Kidney (tissue), 14 donors: ENCODE measurements around the gene AXIN1. TPM values are rescaled to one million over a fixed set of nuclear protein-coding genes. Genes with fewer than 3 reads are reported as not detected.
A peak's percentile ranks its signal among the peaks of the same experiment; 100 is the strongest.
"Not testable (repeated sequence)": the region's sequence is repeated elsewhere in the genome, so short reads cannot be mapped to it uniquely, and the experiment has no call there.

Source experiments
- DNase-seq, 5 donors: peaks; one replicate each; pipeline ENCODE4 v3.0.0-alpha.2; 2013 to 2020
- FAIRE-seq: peaks from 2 replicates; lab custom pipeline; 2012; peaks lifted over from hg19 to GRCh38; lab: Jason Lieb, UNC
- H3K27ac ChIP-seq, 2 donors: one replicate each; pipeline ENCODE4 v1.7.0; 2013; ENCODE audit warnings: low read depth in 2 of 2, low read length in 2 of 2, inconsistent platforms in 1 of 2
- H3K27me3 ChIP-seq: one replicate; pipeline ENCODE4 v1.7.1; 2013; ENCODE audit warnings: low read length, inconsistent platforms; ENCODE audit not compliant: control insufficient read depth, insufficient read depth
- H3K36me3 ChIP-seq, 3 donors: one replicate each; pipeline versions ENCODE4 v1.7.0 to v1.7.1; 2013; ENCODE audit warnings: low read length in 3 of 3, control low read depth in 1 of 3, inconsistent platforms in 1 of 3; ENCODE audit not compliant: insufficient read depth in 3 of 3, control insufficient read depth in 2 of 3
- H3K4me1 ChIP-seq, 3 donors: one replicate each; pipeline versions ENCODE4 v1.7.0 to v1.7.1; 2013; ENCODE audit warnings: low read length in 3 of 3, inconsistent platforms in 1 of 3, low read depth in 1 of 3; ENCODE audit not compliant: control insufficient read depth in 2 of 3, insufficient read depth in 2 of 3
- H3K4me3 ChIP-seq, 3 donors: one replicate each; pipeline versions ENCODE4 v1.7.0 to v1.8.1; 2013; ENCODE audit warnings: low read length in 3 of 3, control low read depth in 1 of 3, inconsistent platforms in 1 of 3
- H3K9ac ChIP-seq, 3 donors: one replicate each; pipeline versions ENCODE4 v1.7.0 to v1.7.1; 2013; ENCODE audit warnings: low read length in 3 of 3, control low read depth in 1 of 3, inconsistent platforms in 1 of 3
- H3K9me3 ChIP-seq, 3 donors: one replicate each; pipeline versions ENCODE4 v1.7.0 to v1.7.1; 2013; ENCODE audit warnings: low read length in 3 of 3, control low read depth in 1 of 3, inconsistent platforms in 1 of 3; ENCODE audit not compliant: control insufficient read depth in 2 of 3, insufficient read depth in 1 of 3
- intact Hi-C: fragments of 100-400 bp; cut with DNase I; formaldehyde crosslinking; loops from one replicate; pipeline ENCODE4 v1.11.1; 2022
- polyA plus RNA-seq: library from polyadenylated mRNA; stranded (reverse); fragments of 350-450 nt; fragmentation: Illumina TruSeq; extraction: RNeasy Lipid Tissue Mini Kit (QIAGEN cat#74804); gene quantifications from one replicate; pipeline ENCODE4 v1.2.3, GENCODE V29; 2014; ENCODE audit warnings: low read depth, low replicate concordance; ENCODE audit not compliant: insufficient read depth
- total RNA-seq: library from RNA; stranded (reverse); fragmentation: NEBNext Ultra II Directional; extraction: Animal tissue kit (Norgen Biotek cat#: 25700); gene quantifications from one replicate; pipeline ENCODE4 v1.2.1, GENCODE V29; 2021
- TF ChIP-seq, protein P1 (sequence below): IDR thresholded peaks from 3 replicates; pipeline ENCODE4 v1.5.1; 2012; ENCODE audit warnings: mild to moderate bottlenecking, moderate library complexity, borderline replicate concordance; ENCODE audit not compliant: insufficient read depth; ENCODE audit errors: extremely low read depth
- donor health status: control.
- donor health status: control.
- donor health status: control.
- donor health status: control.
- donor health status: control.
- donor health status: DM: yes; HTN: yes; CAD: no.
- donor health status: Normal renal cell carcinoma (clear cell type).

AXIN1 gene
- total and polyA plus RNA-seq, 2 donors from 2014 or later: 9.7 to 24.6 TPM

DNA sequence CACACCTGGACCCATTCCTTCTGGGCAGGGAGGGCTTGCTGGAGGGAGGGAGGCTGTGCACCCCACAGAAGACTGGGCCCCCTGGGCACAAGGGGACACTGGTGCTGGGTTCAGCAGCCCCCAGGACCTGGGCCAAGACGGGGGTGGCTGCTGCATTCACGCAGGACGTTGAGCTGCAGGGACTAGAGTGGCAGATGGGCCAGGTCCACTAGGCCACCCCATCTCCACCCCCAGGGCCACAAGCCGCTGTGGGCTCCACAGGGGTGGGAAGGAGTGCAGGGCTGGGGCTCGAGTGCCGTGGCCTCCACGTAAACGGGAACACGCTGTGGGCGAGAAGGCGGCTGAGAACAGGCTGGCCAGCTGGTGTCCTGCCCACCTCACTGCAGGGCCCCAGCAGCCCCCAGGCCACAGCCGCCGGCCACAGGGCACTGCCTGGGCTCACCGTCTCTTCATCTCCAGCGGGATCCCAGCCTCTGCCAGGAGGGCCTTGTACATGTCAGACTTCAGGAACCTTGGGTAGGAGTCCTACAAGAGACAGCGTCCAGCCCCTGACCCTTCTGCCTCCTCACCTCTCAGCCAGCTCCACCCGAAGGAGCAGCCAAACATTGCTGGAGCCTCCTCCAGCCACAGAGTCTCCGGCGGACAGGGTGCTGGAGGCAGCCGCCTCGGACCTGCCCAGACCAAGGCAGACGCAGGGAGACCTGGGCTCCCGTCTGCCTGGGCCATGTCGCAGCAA lies 83.3 kb downstream of the AXIN1 start:
- intact Hi-C loops: no loop called here
- peaks cover 0 to 2% (median 0%) of the 10 kb centered on the region in 3 donors for H3K9me3 ChIP-seq
- peak in 1 of 5 donors; percentile 68 for DNase-seq
- no peak for FAIRE-seq
- H3K4me3 ChIP-seq: no peak overlapping the region
- no peaks in the 10 kb centered on the region for H3K4me1 ChIP-seq
- peaks cover 0 to 2% (median 0%) of the 10 kb centered on the region in 3 donors for H3K36me3 ChIP-seq
- H3K27me3 ChIP-seq: no peaks in the 10 kb centered on the region
- H3K27ac ChIP-seq: no peak overlapping the region
- no peak overlapping the region for H3K9ac ChIP-seq
- TF ChIP-seq, protein P1, sequence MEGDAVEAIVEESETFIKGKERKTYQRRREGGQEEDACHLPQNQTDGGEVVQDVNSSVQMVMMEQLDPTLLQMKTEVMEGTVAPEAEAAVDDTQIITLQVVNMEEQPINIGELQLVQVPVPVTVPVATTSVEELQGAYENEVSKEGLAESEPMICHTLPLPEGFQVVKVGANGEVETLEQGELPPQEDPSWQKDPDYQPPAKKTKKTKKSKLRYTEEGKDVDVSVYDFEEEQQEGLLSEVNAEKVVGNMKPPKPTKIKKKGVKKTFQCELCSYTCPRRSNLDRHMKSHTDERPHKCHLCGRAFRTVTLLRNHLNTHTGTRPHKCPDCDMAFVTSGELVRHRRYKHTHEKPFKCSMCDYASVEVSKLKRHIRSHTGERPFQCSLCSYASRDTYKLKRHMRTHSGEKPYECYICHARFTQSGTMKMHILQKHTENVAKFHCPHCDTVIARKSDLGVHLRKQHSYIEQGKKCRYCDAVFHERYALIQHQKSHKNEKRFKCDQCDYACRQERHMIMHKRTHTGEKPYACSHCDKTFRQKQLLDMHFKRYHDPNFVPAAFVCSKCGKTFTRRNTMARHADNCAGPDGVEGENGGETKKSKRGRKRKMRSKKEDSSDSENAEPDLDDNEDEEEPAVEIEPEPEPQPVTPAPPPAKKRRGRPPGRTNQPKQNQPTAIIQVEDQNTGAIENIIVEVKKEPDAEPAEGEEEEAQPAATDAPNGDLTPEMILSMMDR: no peak

DNA sequence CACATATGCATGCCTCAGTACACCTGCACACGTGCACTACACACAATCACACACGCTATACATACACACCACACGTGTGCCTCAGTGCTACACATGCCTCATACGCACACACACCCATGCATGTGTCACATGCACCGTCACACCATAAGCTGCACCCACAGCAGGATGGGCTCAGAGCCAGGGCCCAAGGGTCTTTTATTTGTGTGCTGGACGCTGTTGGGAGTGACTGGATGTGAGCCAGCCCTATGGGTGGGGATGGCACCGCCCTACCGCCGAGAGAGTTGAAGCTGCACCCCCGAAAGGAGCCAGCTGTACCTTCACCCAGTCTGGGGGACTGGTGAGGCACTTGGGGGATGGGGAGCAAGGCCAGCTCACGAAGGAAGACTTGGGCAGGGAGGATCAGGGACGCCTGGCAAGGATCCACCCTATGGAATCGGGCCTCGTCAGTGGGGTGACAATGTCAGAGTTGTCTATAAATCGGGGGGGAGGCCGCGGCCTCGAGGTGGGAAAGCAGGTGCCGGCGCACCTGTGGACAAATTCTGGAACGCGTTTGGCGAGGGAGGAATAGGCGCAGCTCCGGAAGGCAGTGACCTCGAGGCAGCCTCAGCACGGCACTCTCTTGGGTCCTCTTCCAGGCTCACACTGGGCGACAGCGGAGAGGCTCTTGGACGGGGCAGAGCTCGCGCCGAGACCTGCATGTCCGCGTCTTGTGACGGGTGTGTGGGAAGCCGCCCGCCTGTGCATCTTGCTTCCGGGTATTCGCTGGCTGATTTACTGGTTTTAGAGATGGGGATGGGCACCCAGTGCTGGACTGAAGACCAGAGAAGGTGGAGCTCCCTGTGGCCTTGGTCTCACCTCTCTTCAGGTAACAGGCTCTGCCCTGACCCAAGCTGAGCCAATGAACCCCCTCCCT lies 84.1 kb downstream of the AXIN1 start:
- peaks cover 0 to 9% (median 0%) of the 10 kb centered on the region in 3 donors for H3K36me3 ChIP-seq
- intact Hi-C loops: no loop called here
- H3K4me1 ChIP-seq: no peaks in the 10 kb centered on the region
- no peak overlapping the region for H3K4me3 ChIP-seq
- H3K27me3 ChIP-seq: no peaks in the 10 kb centered on the region
- FAIRE-seq (no peak), DNase-seq (peak in 1 of 5 donors; percentile 61)
- peaks cover 0 to 2% (median 0%) of the 10 kb centered on the region in 3 donors for H3K9me3 ChIP-seq
- H3K27ac ChIP-seq: no peak overlapping the region
- H3K9ac ChIP-seq: no peak overlapping the region
- TF ChIP-seq, protein P1: no peak

DNA sequence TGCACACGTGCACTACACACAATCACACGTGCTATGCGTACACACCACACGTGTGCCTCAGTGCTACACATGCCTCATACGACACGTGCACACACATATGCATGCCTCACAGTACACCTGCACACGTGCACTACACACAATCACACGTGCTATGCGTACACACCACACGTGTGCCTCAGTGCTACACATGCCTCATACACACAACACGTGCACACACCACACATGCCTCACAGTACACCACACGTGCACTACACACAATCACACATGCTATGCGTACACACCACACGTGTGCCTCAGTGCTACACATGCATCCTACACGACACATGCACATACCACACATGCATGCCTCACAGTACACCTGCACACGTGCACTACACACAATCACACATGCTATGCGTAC lies 85.0 kb downstream of the AXIN1 start:
- H3K27me3 ChIP-seq, H3K9me3 ChIP-seq, FAIRE-seq, H3K27ac ChIP-seq, H3K4me1 ChIP-seq, DNase-seq, intact Hi-C loops, H3K9ac ChIP-seq: not testable (repeated sequence)
- Histone ChIP-seq H3K4me3 (peak overlapping the region in 1 of 3 donors; percentile 16), H3K36me3 (peaks cover 0 to 14% (median 0%) of the 10 kb centered on the region in 3 donors)
